GM12801 (cell line): ENCODE results near the gene OGDH.

Experiments
- CTCF ChIP-seq: IDR thresholded peaks from one replicate; pipeline ENCODE4 v1.5.1; 2011; ENCODE audit warnings: control low read depth; ENCODE audit not compliant: insufficient read length; ENCODE audit errors: extremely low read depth

Gene OGDH

GRCh38 chr7:44757311-44757710, 150.9 kb downstream of the OGDH start:
- no peak for TF ChIP-seq CTCF

- no peak for TF ChIP-seq CTCF
Observed at GRCh38 chr7:44757739-44758138, 151.3 kb downstream of the OGDH start.
